Trophoblast cell (in vitro differentiated cells and primary cell): ENCODE data around the gene CARD16.

Source experiments
- DNase-seq, 2 donors: peaks; one replicate each; pipeline ENCODE4 v3.0.0-alpha.2; 2016
- H2AFZ ChIP-seq: 2 replicates; pipeline ENCODE4 v1.6.1; 2013; ENCODE audit warnings: low read length, moderate library complexity, mild to moderate bottlenecking; ENCODE audit not compliant: insufficient read depth, poor library complexity
- H2AK5ac ChIP-seq: 2 replicates; pipeline ENCODE4 v1.6.1; 2013; ENCODE audit warnings: mild to moderate bottlenecking, low read length
- H2BK120ac ChIP-seq: 2 replicates; pipeline ENCODE4 v1.6.1; 2013; ENCODE audit warnings: low read length, mild to moderate bottlenecking, moderate library complexity; ENCODE audit not compliant: insufficient read depth, poor library complexity
- H2BK12ac ChIP-seq: 2 replicates; pipeline ENCODE4 v1.6.1; 2013; ENCODE audit warnings: mild to moderate bottlenecking, low read length, moderate library complexity
- H2BK5ac ChIP-seq: 2 replicates; pipeline ENCODE4 v1.6.1; 2013; ENCODE audit warnings: low read length, low read depth, moderate library complexity, mild to moderate bottlenecking; ENCODE audit not compliant: poor library complexity
- H3K14ac ChIP-seq: 2 replicates; pipeline ENCODE4 v1.6.1; 2013; ENCODE audit warnings: mild to moderate bottlenecking, low read length
- H3K18ac ChIP-seq: 2 replicates; pipeline ENCODE4 v1.6.1; 2013; ENCODE audit warnings: mild to moderate bottlenecking, low read length
- H3K23ac ChIP-seq: 2 replicates; pipeline ENCODE4 v1.6.1; 2013; ENCODE audit warnings: low read length
- H3K27ac ChIP-seq: 2 replicates; pipeline ENCODE4 v1.5.1; 2013; ENCODE audit warnings: low read depth, mild to moderate bottlenecking, inconsistent platforms, low read length, moderate library complexity
- H3K27me3 ChIP-seq: 2 replicates; pipeline ENCODE4 v1.6.1; 2013; ENCODE audit warnings: inconsistent platforms, mild to moderate bottlenecking, low read length, moderate library complexity; ENCODE audit not compliant: insufficient read depth
- H3K36me3 ChIP-seq, 2 experiments: 1 replicate in 1 of 2; 2 replicates in 1 of 2; pipeline ENCODE4 v1.6.1; 2013; ENCODE audit warnings: low read length in 2 of 2, mild to moderate bottlenecking in 2 of 2, moderate library complexity in 1 of 2; ENCODE audit not compliant: insufficient read depth in 2 of 2, control insufficient read depth in 1 of 2
- H3K4ac ChIP-seq: 2 replicates; pipeline ENCODE4 v1.6.1; 2013; ENCODE audit warnings: low read depth, mild to moderate bottlenecking, low read length, moderate library complexity
- H3K4me1 ChIP-seq, 2 experiments: 1 replicate in 1 of 2; 2 replicates in 1 of 2; pipeline ENCODE4 v1.6.1; 2013; ENCODE audit warnings: low read length in 2 of 2, mild to moderate bottlenecking in 2 of 2, moderate library complexity in 1 of 2; ENCODE audit not compliant: insufficient read depth in 2 of 2, control insufficient read depth in 1 of 2
- H3K4me2 ChIP-seq: 2 replicates; pipeline ENCODE4 v1.6.1; 2013; ENCODE audit warnings: inconsistent platforms, mild to moderate bottlenecking, low read length, moderate library complexity
- H3K4me3 ChIP-seq: 2 replicates; pipeline ENCODE4 v1.5.1; 2013; ENCODE audit warnings: mild to moderate bottlenecking, low read depth, low read length, inconsistent platforms
- H3K79me1 ChIP-seq: one replicate; pipeline ENCODE4 v1.6.1; 2013; ENCODE audit warnings: low read length
- H3K79me2 ChIP-seq: 2 replicates; pipeline ENCODE4 v1.6.1; 2013; ENCODE audit warnings: low read length, mild to moderate bottlenecking; ENCODE audit not compliant: control insufficient read depth, insufficient read depth, poor library complexity
- H3K9ac ChIP-seq: 2 replicates; pipeline ENCODE4 v1.6.1; 2013; ENCODE audit warnings: mild to moderate bottlenecking, low read length
- H3K9me3 ChIP-seq: 2 replicates; pipeline ENCODE4 v1.6.1; 2013; ENCODE audit warnings: low read depth, mild to moderate bottlenecking, control low read depth, inconsistent platforms, low read length; ENCODE audit not compliant: insufficient read depth
- H4K12ac ChIP-seq: 2 replicates; pipeline ENCODE4 v1.6.1; 2013; ENCODE audit warnings: low read depth, mild to moderate bottlenecking, low read length, moderate library complexity
- H4K8ac ChIP-seq: 2 replicates; pipeline ENCODE4 v1.6.1; 2013; ENCODE audit warnings: low read depth, mild to moderate bottlenecking, low read length, moderate library complexity
- H4K91ac ChIP-seq: one replicate; pipeline ENCODE4 v1.6.1; 2013; ENCODE audit warnings: low read depth, mild to moderate bottlenecking, low read length, moderate library complexity
- WGBS: extraction: QIAGEN DNeasy Blood & Tissue Kit; methylation state at CpG from one replicate; pipeline ENCODE4 v1.1.7; 2013; ENCODE audit warnings: missing lambda C conversion rate; ENCODE audit not compliant: insufficient read length, insufficient coverage; ENCODE audit errors: extremely low coverage; 5-methylcytosine and 5-hydroxymethylcytosine counted together

The CARD16 gene

GRCh38 chr11:105054723-105055493 is 9.8 kb upstream of the CARD16 start:
- Histone ChIP-seq H3K9me3 (no peaks in the 10 kb centered on the region), H3K36me3 (no peaks in the 10 kb centered on the region), H3K27ac (no peak overlapping the region), H3K4me1 (no peaks in the 10 kb centered on the region), H3K79me1 (no peaks in the 10 kb centered on the region), H2BK5ac (no peak overlapping the region), H4K91ac (no peak overlapping the region), H3K4me3 (no peak overlapping the region), H3K9ac (no peak overlapping the region), H2BK12ac (no peak overlapping the region), H3K79me2 (no peaks in the 10 kb centered on the region), H3K18ac (no peak overlapping the region), H3K4me2 (no peak overlapping the region), H3K23ac (no peak overlapping the region), H3K27me3 (no peaks in the 10 kb centered on the region), H3K4ac (no peak overlapping the region), H4K8ac (no peak overlapping the region), H4K12ac (no peak overlapping the region), H3K14ac (no peak overlapping the region), H2BK120ac (no peak overlapping the region), H2AK5ac (no peak overlapping the region), H2AFZ (no peak overlapping the region)
- DNase-seq = no peak
- no CpG with 5 or more reads among the region's 2 CpGs for WGBS

DNA sequence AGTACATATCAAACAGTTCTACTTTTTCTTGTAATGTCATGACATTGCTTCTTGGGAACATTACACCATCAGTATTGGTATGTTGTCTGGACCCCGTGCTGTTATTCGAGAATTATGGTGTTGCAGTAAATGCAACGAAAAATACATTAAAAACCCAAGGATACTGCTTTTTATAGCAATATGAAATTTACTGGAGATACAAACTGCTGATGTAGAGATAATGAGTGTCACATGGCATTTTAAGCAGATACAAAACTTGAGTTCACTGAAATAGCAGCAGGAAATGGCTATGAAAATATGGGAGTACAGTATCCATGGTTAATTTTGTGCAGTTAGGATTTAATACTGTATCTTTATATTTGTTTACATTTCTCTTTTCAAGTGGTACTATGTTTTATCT is 7.4 kb upstream of the CARD16 start:
- no peak overlapping the region for H2AK5ac ChIP-seq
- H4K12ac ChIP-seq = no peak overlapping the region
- H4K8ac ChIP-seq = no peak overlapping the region
- H3K27me3 ChIP-seq = no peaks in the 10 kb centered on the region
- WGBS = no CpG with 5 or more reads among the region's 3 CpGs
- no peak overlapping the region for H3K18ac ChIP-seq
- no peak overlapping the region for H3K4ac ChIP-seq
- H3K9me3 ChIP-seq = no peaks in the 10 kb centered on the region
- H3K79me2 ChIP-seq = no peaks in the 10 kb centered on the region
- no peaks in the 10 kb centered on the region for H3K79me1 ChIP-seq
- H3K9ac ChIP-seq = no peak overlapping the region
- H4K91ac ChIP-seq = no peak overlapping the region
- H3K14ac ChIP-seq = no peak overlapping the region
- DNase-seq = no peak
- no peak overlapping the region for H2BK120ac ChIP-seq
- H3K36me3 ChIP-seq = no peaks in the 10 kb centered on the region
- no peak overlapping the region for H2BK5ac ChIP-seq
- H3K27ac ChIP-seq = no peak overlapping the region
- no peak overlapping the region for H2AFZ ChIP-seq
- H3K23ac ChIP-seq = no peak overlapping the region
- no peak overlapping the region for H2BK12ac ChIP-seq
- no peak overlapping the region for H3K4me3 ChIP-seq
- H3K4me1 ChIP-seq = no peaks in the 10 kb centered on the region
- no peak overlapping the region for H3K4me2 ChIP-seq

DNA sequence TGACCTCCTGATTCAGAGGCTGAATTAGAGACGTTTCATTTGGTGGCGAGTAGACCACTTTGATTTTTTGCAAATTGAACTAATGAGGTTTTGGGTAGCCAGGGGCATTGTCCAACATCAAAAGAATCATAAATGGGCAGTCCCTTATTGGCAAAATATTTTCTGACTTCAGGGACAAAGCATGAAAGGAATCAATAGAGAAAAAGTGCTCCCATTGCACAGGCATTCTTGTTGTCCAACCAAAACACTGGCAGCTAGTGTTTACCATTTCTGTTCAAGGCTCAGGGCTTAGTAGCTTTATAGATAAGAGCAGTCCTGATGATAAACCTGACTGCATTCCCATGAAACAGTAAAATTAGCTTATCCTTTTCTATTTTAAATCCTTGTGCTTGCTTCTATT is 6.4 kb upstream of the CARD16 start:
- Histone ChIP-seq H3K18ac (no peak overlapping the region), H3K36me3 (no peaks in the 10 kb centered on the region), H2AFZ (no peak overlapping the region), H3K4me2 (no peak overlapping the region), H2AK5ac (no peak overlapping the region), H3K79me2 (no peaks in the 10 kb centered on the region), H3K23ac (no peak overlapping the region), H2BK120ac (no peak overlapping the region), H4K12ac (no peak overlapping the region), H3K27me3 (no peaks in the 10 kb centered on the region), H3K9ac (no peak overlapping the region), H2BK12ac (no peak overlapping the region), H3K4me3 (no peak overlapping the region), H3K9me3 (no peaks in the 10 kb centered on the region), H4K8ac (no peak overlapping the region), H4K91ac (no peak overlapping the region), H3K4ac (no peak overlapping the region), H3K4me1 (no peaks in the 10 kb centered on the region), H3K79me1 (no peaks in the 10 kb centered on the region), H3K14ac (no peak overlapping the region), H3K27ac (no peak overlapping the region), H2BK5ac (no peak overlapping the region)
- DNase-seq = no peak
- WGBS = no CpG with 5 or more reads among the region's 2 CpGs

DNA sequence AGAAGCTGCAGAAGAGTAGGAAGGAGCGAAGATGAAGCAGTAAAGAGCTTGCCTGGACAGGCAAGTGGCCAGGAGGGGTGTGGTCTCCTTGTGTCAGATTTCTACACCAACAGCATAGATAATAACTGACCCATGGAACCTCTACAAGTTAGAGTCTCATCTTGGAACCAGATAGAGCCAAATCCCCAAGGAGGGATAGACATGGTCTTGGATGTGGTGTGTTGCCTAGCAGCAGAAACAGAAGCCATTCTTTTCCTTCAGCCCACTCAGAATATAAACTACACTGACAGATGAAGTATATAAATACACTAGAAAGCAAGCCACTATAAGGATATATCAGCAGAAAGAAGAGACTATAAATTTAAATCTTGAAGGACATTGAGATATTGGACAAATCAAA is 4.3 kb upstream of the CARD16 start:
- no peak overlapping the region for H4K91ac ChIP-seq
- no peak overlapping the region for H3K9ac ChIP-seq
- H3K14ac ChIP-seq = no peak overlapping the region
- H2AFZ ChIP-seq = no peak overlapping the region
- no peak overlapping the region for H2AK5ac ChIP-seq
- DNase-seq = no peak
- no CpG with 5 or more reads among the region's 1 CpG for WGBS
- H4K12ac ChIP-seq = no peak overlapping the region
- H3K27ac ChIP-seq = no peak overlapping the region
- no peaks in the 10 kb centered on the region for H3K9me3 ChIP-seq
- no peak overlapping the region for H2BK5ac ChIP-seq
- H3K79me2 ChIP-seq = no peaks in the 10 kb centered on the region
- H3K4me1 ChIP-seq = no peaks in the 10 kb centered on the region
- no peak overlapping the region for H2BK120ac ChIP-seq
- no peak overlapping the region for H3K4me3 ChIP-seq
- no peak overlapping the region for H3K23ac ChIP-seq
- peaks cover 0 to 1% of the 10 kb centered on the region in 2 experiments for H3K36me3 ChIP-seq
- H3K4me2 ChIP-seq = no peak overlapping the region
- no peaks in the 10 kb centered on the region for H3K79me1 ChIP-seq
- H4K8ac ChIP-seq = no peak overlapping the region
- no peak overlapping the region for H3K4ac ChIP-seq
- no peak overlapping the region for H3K18ac ChIP-seq
- H2BK12ac ChIP-seq = peak overlapping the region; percentile 43
- no peaks in the 10 kb centered on the region for H3K27me3 ChIP-seq
